Raji (cell line): ENCODE results near the gene TFE3.
A peak's percentile ranks its signal among the peaks of the same experiment; 100 is the strongest.

Experiments
- POLR2A ChIP-seq: IDR thresholded peaks from 2 replicates; pipeline ENCODE4 v1.6.1; 2011; ENCODE audit warnings: low read depth, low read length, control low read depth; ENCODE audit not compliant: insufficient read depth

Gene TFE3, protein sequence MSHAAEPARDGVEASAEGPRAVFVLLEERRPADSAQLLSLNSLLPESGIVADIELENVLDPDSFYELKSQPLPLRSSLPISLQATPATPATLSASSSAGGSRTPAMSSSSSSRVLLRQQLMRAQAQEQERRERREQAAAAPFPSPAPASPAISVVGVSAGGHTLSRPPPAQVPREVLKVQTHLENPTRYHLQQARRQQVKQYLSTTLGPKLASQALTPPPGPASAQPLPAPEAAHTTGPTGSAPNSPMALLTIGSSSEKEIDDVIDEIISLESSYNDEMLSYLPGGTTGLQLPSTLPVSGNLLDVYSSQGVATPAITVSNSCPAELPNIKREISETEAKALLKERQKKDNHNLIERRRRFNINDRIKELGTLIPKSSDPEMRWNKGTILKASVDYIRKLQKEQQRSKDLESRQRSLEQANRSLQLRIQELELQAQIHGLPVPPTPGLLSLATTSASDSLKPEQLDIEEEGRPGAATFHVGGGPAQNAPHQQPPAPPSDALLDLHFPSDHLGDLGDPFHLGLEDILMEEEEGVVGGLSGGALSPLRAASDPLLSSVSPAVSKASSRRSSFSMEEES

DNA sequence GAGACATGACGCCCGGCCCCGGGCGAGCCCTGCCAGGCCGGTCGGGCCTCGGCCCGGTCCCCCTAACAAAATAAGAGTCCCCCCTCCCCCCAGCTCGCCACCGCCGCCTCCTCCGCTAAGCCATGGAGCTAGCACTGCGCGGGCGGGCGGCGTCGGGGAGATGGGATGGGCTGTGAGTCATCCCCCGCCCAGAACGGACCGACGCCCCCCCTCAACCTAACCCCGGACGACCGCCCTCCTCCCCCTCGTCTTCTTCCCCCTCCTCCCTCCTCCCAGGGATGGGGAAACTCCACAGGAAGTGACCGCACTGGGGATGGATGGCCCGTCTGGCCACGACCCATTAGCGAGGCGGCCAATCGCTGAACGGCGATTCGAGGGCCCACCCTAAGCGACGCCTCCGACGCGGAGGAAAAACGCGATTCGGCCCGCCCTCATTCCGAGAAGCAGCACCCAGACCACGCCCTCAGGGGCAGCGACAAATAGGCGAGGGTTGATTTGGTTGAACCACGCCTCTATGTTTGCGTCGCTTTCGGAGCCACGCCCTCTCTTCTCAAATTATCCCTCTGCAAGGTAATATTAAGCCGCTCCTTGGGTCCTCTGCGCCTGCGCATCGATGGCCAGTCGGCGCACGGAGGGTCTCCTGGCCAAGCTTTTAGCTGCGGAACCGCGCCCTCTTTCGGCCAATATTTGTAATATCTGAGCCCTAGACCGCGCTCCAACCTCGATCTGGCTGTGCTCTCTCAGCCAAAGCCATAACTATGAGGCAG, at the start of gene TFE3:
Gene TFE3, minus strand, starts transcription at position 138 of the 767 bp plus-strand sequence. Its CDS starts 131 bp downstream, at position 7.
- peak; percentile 20 for TF ChIP-seq POLR2A

DNA sequence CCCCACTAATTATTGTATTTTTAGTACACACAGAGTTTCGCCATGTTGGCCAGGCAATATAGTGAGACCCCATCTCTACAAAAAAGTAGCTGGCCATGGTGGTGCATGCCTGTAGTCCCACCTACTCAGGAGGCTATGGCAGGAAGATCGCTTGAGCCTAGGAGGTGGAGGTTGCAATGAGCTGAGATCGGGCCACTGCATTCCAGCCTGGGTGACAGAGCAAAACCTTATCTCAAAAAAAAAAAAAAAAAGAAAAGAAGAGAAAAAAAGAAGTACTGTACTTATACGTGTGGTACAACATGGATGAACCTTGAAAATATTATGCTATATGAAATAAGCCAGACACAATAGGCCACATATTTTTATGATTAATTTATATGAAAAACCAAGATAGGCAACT, 46.4 kb upstream of the TFE3 start:
- TF ChIP-seq POLR2A, result no peak

DNA sequence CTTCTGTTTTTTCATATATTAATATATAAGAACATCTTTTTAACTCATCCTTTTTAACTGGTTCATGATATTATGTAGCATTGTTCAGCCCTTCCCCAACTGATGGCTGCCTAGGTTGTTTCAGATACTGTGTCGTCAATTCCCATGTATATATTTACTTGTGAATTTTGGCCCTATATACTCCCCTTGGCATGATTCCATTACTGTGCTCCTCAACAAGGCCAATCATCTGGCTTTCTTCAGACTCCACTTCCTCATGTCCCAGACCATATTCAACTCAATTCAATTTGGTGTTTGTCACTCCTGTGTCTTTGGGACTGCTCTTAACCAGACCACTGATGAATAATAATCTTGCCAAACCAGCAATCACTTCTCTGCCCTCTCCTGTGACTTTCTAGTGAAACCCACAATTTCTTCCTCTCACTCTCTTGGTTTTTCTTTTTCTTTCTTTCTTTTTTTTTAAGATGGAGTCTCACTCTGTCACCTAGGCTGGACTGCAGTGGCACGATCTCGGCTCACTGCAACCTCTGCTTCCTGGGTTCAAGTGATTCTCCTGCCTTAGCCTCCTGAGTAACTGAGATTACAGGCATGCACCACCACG, 39.2 kb upstream of the TFE3 start:
- no peak for TF ChIP-seq POLR2A

DNA sequence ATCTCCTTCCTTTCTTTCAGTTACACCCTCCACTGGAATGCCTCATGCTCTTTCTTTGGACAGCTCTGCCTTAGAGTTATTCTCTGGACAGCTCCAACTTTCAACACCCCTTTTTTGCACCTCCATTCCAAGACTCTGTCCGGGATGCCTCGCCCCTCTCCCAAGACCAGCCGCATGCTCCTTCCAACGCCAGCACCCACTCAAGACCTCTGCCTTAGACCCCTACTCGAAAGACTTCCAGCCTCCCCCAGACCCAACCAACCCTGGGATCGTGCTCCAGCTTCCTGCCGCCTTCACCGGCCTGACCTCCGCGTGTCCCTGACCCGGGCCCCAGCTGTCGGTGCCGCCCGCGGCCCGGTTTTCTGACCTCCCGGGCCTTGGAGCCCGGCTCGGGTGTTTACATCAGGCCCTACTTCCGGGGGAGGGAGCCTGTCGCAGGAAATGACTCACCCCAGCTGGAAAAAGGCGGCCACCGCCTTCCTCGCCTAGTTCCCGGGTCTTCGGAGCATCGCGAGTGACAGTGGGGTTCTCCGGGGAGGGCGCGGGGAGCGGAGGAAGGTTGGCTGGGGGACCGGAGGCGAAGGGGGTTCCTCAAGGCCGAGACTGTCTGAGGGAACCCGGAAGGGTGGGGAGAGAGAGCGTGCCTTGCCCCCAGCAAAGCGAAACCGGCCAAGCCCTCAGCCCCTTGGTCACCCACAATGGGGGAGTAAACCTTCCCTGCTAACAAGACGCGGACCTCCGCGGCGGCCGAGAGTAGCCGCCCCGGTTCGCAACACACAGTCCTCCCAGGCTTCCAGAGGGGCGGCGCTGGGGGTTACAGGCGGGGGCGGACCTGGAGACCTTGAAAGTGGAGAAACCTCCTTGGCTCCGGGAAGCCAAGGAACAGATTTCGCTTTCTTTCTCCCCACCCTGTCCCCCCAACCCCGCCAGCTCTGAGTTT, 36.6 kb upstream of the TFE3 start, which contains the start of gene WDR45:
Gene WDR45, minus strand, starts transcription at position 399 of the 940 bp plus-strand sequence. CDS start 1,792 bp downstream, outside the sequence.
- peak; percentile 61 for TF ChIP-seq POLR2A

DNA sequence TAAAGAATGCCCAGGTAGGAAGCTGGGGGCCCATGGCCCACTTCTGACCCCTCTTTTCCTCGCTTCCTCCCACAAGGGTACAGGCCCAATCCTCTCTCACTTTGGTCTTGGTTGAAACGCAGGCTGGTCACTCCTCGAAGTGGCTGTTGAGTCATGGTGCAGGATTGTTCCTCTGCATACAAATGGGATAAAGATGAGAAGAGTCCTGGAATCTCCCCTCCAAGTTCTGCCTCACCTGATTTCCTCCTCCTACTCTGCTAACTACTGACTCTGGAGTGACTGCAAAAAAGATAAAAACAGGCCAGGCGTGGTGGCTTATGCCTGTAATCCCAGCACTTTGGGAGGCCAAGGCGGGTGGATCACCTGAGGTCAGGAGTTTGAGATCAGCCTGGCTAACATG, 34.8 kb upstream of the TFE3 start:
- no peak for TF ChIP-seq POLR2A

DNA sequence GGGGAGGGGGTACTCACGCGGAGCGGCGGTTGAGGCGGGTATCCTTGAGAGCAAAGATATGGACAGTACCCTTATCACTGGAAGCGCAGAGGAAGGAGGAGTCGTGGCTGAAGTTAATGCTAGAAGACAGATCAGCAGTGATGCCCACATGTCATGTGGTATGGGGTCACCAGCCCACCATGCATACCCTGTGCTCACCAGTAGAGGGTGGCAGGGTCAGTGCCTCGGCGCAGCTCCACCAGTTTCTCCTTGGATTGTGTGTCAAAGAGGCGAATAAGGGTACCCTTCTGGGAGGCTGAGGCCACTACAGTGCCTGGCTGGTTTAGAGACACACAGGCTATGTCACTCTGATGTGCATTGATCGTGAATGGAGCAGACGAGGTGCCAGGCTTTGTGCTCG, 32.2 kb upstream of the TFE3 start:
- TF ChIP-seq POLR2A, result no peak

DNA sequence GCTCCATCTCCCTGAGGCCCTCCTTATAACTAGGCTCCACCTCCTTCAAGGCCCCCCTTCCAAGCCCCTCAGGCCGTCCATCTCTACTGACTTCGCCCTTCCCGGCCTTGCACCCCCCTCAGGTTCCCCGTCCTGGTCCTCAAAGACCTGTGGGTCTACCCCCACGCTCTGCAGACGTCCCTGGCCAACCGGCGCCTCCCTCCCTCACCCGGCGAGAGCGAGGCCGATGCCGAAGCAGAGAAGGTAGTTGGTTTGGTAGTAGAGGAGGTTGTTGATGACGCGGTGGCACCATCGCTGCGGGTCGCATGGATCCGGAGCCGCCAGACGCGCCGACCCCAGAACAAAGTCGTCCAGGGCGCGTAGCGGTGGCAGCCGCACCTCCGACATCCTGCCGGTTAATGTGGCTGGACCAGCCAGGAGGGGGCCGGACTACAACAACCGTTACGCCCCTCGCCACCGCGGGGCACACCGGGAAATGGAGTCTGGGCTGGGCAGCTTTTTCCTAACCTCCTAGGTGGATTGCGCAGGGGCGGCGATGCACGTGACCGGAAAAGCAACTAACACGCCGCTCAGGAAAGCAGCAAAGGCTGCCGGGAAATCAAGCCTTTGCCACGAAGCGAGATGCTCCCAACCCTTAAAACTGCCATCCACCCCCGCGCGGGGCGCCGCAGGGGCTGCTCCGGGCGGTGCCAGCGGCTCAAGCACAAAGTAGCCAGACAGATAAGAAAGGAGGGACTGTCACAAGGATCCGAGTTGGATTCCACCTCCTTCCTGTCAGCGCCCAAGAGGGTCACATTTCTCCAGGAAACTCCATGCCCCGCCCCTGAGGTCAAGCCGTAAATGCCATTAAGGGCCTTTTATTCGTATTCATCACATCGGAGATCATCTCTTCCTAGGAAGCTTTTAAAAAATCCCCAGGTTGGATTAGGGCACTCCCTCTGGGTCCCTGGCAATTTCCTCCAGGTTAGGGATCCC, 30.7 kb upstream of the TFE3 start, which contains the start of gene PRAF2:
Gene PRAF2, minus strand, starts transcription at position 402 of the 975 bp plus-strand sequence. Its CDS starts 15 bp downstream, at position 387.
- no peak for TF ChIP-seq POLR2A

DNA sequence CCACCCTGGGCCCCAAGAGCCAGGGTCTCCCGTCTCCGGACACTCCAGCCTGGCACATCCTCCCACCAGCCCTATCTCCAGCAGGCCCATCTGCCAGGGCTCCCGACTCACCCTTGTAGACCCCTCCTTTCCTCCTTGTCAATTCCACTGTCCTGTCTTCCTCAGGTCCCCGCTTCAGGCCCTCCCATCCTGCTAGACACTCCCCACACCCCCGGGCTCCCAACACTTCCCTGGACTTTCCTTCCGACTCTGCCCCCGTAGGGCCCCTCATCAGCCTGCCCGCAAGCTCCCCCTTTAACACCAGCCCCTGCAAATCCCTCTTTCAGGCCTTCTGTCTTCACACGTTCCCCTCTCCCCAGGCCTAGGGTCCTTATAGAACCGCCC, 29.5 kb upstream of the TFE3 start:
- TF ChIP-seq POLR2A, result no peak

DNA sequence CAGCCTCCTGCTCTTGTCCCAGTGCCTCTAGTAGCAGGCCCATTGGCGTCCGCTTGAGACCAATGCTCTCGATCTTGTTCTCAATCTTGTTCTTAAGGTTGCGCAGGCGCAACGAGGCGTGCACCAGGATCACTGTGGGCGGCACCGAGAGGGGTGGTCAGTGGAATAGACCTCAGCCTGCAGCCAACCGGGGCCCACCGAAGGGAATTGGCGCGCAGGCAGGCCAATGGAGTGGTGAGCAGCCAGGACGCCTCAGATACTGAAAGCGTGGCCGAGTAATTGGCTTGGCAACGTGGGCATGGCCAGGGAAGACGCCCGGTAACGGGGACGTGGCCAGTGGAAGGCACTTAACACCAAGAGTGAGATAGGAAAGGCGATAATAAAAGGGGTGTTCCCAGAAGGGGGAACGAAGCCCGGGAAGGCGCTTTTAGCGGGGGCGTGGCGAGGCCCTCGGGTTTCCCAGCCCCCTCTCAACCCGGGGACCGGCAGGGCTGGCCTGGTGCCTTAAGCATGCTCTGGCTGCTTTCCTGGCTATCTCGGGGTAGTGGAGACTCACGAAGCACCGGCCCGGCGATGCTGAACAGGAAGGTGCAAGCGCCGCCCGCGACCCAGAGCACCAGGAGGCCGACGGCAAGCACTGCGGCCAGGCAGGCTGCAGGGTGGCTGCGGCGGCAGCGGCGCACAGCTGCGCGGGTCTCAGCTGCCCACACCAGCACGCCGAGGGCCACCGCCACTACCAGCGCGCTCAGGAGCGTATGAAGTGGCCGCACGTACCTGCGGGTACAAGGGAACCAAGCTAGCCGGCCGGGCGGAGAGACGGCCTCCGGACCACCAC, 28.9 kb upstream of the TFE3 start:
- no peak for TF ChIP-seq POLR2A

DNA sequence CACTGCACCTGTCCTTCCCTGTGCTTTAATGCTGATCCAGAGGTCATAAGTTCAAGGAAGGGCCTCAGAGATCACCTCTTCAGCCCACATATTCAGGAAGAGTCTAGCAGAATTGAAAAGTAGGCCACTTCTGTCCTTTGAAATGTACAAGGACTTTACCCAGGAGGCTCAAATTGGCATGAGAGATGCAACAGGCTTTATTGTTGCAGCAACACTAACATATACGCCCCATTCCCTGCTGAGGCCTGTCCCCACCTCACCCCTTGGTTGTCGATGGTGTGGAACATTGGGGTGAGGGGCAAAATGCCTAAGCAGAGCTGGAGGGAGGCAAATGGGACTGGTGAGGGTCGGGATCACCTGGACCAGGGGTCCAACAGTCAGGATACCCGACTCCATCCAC, 27.8 kb upstream of the TFE3 start:
- TF ChIP-seq POLR2A, result no peak

DNA sequence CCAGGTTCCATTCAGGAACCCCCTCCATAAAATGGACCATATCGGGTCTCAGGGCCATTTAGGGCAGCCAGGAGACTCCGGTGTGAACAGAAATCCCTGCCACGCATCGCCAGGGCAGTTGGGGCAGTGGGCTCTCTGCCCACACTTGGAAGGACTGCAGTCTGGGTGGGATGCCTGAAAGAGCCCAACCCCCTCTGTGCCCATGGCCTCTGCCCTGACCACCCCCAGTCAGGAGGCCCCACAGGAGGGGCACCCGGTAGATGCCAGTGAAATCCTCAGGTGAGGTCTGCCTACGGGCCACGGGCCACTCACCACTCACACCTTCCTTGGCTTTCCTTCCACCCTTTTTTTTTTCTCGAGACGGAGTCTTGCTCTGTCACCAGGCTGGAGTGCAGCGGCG, 25.9 kb upstream of the TFE3 start:
- TF ChIP-seq POLR2A, result no peak
